A673 (cell line): ENCODE measurements around the gene NAV2.

ENCODE experiments used
- EZH2 ChIP-seq: fragments of 200-600 bp; sonication (generic); IDR thresholded peaks from 2 replicates; pipeline ENCODE4 v1.6.1; 2017; ENCODE audit warnings: borderline replicate concordance, low read depth, mild to moderate bottlenecking, mixed read lengths, antibody characterized with exemption, low read length; ENCODE audit not compliant: poor library complexity, severe bottlenecking
- TF ChIP-seq, protein P1 (sequence below): fragments of 300-800, 200-600 bp; sonication (generic); conservative IDR thresholded peaks from 2 replicates; pipeline ENCODE4 v1.5.1; 2017; ENCODE audit warnings: low read depth, mild to moderate bottlenecking, antibody characterized with exemption, low read length, moderate library complexity, mixed read lengths

DNA sequence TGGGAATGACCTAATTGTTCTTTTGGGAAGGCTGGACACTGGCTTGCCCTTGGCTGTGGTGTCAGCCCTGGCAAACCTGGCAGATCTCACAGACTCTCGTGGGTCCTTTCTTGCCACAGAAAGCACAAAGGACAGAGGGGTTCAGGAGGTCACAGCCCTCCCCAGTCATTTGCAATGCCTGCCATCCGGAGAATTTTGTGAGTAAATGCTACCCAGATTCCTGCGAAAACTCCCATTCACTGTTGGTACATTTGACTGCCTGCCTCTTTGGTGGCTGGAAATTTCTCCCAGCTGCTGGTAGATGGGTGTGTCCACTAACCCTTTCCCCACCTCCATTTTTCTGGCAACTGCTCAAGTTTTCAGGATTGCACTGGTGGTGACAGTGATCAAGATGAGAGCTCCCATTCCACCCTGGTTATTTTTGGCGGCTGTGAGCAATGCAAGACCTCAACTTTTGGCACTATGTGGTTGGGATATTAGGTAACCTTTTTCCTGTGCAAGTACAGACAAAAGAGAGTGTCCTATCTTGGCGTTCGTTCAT lies 155.7 kb downstream of the NAV2 start:
- TF ChIP-seq, protein P1, sequence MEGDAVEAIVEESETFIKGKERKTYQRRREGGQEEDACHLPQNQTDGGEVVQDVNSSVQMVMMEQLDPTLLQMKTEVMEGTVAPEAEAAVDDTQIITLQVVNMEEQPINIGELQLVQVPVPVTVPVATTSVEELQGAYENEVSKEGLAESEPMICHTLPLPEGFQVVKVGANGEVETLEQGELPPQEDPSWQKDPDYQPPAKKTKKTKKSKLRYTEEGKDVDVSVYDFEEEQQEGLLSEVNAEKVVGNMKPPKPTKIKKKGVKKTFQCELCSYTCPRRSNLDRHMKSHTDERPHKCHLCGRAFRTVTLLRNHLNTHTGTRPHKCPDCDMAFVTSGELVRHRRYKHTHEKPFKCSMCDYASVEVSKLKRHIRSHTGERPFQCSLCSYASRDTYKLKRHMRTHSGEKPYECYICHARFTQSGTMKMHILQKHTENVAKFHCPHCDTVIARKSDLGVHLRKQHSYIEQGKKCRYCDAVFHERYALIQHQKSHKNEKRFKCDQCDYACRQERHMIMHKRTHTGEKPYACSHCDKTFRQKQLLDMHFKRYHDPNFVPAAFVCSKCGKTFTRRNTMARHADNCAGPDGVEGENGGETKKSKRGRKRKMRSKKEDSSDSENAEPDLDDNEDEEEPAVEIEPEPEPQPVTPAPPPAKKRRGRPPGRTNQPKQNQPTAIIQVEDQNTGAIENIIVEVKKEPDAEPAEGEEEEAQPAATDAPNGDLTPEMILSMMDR: no peak
- TF ChIP-seq EZH2: no peak
